ENCODE measurements around the gene MGMT. TPM values are rescaled to one million over a fixed set of nuclear protein-coding genes. Genes with fewer than 3 reads are reported as not detected.

The MGMT gene
- polyA plus RNA-seq, 4 donors = 9.8 to 22.4 (median 17.9) TPM

DNA sequence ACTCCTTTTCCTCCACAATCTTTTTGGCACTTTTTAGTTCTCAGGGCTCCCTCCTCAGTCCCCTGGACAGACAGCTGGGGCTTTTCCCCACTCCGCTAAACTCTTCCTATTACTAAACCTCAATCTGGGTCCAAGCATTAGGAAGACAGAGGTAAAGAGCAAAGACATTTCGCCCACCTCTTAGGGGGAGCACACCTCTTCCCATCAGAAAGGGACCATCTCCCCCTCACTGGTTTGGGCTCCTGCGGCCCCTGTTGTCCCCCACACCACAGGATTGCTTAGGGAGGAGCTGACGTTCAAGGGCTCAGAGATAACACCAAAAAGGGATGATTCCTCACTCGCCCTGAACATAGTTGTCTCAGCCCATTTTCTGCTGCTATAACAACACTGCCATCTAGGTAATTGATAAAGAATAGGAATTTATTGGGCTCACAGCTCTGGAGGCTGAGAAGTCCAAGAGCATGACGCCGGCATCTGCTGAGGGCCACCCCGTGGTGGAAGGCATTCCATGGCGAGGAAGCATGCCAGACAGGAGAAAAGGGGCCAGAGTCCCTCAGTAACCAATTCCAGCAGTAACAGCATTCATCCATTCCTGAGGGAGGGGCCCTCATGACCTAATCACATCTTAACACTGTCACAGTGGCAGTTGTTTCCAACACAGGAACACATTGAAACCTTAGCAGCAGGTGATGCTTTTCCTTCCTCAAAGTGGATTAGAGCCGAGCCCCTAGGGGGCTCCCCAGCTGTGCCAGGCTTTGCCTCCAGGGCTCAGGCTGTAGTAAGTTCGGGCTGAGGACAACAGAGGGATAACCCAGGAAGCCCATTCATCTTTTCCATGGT, 287.4 kb downstream of the MGMT start:
- Histone ChIP-seq H3K4me3 (ENCODE audit: low read depth in 1 of 3, low read length in 3 of 3) (no peak overlapping the region), H3K9me3 (ENCODE audit: control insufficient read depth in 2 of 2, insufficient read depth in 1 of 2, low read depth in 1 of 2, low read length in 1 of 2) (peaks cover 0 to 12% of the 10 kb centered on the region in 2 donors), H3K27me3 (ENCODE audit: control insufficient read depth in 3 of 3, insufficient read depth in 3 of 3, low read length in 3 of 3) (no peaks in the 10 kb centered on the region), H3K36me3 (ENCODE audit: control insufficient read depth in 3 of 3, insufficient read depth in 2 of 3, low read depth in 1 of 3, low read length in 3 of 3) (peaks cover 0 to 8% (median 0%) of the 10 kb centered on the region in 3 donors), H3K4me1 (ENCODE audit: control insufficient read depth in 3 of 3, insufficient read depth in 2 of 3, low read depth in 1 of 3, low read length in 2 of 3) (no peaks in the 10 kb centered on the region), H3K27ac (ENCODE audit: low read depth in 1 of 3, low read length in 2 of 3) (no peak overlapping the region)
- FAIRE-seq = no peak
- no peak for DNase-seq
- 80 to 88% (median 81%) methylated on average over 11 of the region's 11 CpGs for WGBS, 3 donors

DNA sequence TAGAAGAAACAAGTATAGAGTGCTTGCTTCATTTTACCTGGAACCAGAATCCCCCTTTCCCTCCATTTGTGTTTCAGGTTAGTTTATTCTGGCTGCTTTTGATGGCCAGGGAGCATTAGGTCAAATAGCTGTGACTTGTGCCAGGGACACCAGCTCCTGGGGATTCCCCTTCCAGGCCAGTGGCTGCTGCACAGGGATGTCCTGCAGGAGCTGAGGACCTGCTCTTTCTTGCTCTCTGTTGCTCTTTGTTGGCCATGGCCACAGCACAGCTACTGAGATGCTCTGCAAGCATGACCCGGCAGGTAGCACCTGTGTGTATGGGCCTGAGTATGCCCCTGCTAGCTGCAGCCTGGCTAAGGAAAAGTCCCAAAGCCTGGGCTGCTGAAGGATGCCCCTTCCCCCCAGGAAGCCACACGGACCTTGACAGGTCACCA, 288.1 kb downstream of the MGMT start:
- 79 to 97% (median 88%) methylated on average over 2 of the region's 2 CpGs for WGBS, 3 donors
- Histone ChIP-seq H3K4me3 (ENCODE audit: low read depth in 1 of 3, low read length in 3 of 3) (no peak overlapping the region), H3K36me3 (ENCODE audit: control insufficient read depth in 3 of 3, insufficient read depth in 2 of 3, low read depth in 1 of 3, low read length in 3 of 3) (peaks cover 0 to 15% (median 0%) of the 10 kb centered on the region in 3 donors), H3K4me1 (ENCODE audit: control insufficient read depth in 3 of 3, insufficient read depth in 2 of 3, low read depth in 1 of 3, low read length in 2 of 3) (no peaks in the 10 kb centered on the region), H3K9me3 (ENCODE audit: control insufficient read depth in 2 of 2, insufficient read depth in 1 of 2, low read depth in 1 of 2, low read length in 1 of 2) (peaks cover 0 to 12% of the 10 kb centered on the region in 2 donors), H3K27me3 (ENCODE audit: control insufficient read depth in 3 of 3, insufficient read depth in 3 of 3, low read length in 3 of 3) (no peaks in the 10 kb centered on the region), H3K27ac (ENCODE audit: low read depth in 1 of 3, low read length in 2 of 3) (no peak overlapping the region)
- no peak for FAIRE-seq
- no peak for DNase-seq

DNA sequence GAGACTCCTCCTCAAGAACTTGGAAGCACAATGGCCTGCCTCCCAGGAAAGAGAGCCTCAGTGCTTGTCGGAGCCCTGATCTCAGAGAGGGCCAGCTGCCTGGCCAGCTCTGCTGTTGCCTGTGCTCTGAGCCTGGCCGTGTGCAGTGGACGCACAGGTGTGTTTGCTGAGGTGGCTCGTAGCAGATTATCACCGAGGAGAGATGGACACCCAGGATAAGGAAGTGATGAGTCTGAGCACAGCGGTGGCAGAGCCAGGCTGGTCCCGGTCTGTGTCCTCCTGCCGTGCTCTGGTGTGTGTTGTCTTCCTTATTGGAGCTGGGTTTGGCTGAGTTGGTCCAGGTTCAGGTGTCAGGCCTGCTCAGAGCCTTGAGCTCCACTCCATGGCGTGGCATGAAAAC, 288.6 kb downstream of the MGMT start:
- Histone ChIP-seq H3K27ac (ENCODE audit: low read depth in 1 of 3, low read length in 2 of 3) (no peak overlapping the region), H3K36me3 (ENCODE audit: control insufficient read depth in 3 of 3, insufficient read depth in 2 of 3, low read depth in 1 of 3, low read length in 3 of 3) (peaks cover 0 to 18% (median 0%) of the 10 kb centered on the region in 3 donors), H3K9me3 (ENCODE audit: control insufficient read depth in 2 of 2, insufficient read depth in 1 of 2, low read depth in 1 of 2, low read length in 1 of 2) (peaks cover 0 to 12% of the 10 kb centered on the region in 2 donors), H3K27me3 (ENCODE audit: control insufficient read depth in 3 of 3, insufficient read depth in 3 of 3, low read length in 3 of 3) (no peaks in the 10 kb centered on the region), H3K4me3 (ENCODE audit: low read depth in 1 of 3, low read length in 3 of 3) (no peak overlapping the region), H3K4me1 (ENCODE audit: control insufficient read depth in 3 of 3, insufficient read depth in 2 of 3, low read depth in 1 of 3, low read length in 2 of 3) (no peaks in the 10 kb centered on the region)
- FAIRE-seq (no peak), DNase-seq (no peak)
- WGBS, 3 donors = 82 to 91% (median 90%) methylated on average over 9 of the region's 9 CpGs

DNA sequence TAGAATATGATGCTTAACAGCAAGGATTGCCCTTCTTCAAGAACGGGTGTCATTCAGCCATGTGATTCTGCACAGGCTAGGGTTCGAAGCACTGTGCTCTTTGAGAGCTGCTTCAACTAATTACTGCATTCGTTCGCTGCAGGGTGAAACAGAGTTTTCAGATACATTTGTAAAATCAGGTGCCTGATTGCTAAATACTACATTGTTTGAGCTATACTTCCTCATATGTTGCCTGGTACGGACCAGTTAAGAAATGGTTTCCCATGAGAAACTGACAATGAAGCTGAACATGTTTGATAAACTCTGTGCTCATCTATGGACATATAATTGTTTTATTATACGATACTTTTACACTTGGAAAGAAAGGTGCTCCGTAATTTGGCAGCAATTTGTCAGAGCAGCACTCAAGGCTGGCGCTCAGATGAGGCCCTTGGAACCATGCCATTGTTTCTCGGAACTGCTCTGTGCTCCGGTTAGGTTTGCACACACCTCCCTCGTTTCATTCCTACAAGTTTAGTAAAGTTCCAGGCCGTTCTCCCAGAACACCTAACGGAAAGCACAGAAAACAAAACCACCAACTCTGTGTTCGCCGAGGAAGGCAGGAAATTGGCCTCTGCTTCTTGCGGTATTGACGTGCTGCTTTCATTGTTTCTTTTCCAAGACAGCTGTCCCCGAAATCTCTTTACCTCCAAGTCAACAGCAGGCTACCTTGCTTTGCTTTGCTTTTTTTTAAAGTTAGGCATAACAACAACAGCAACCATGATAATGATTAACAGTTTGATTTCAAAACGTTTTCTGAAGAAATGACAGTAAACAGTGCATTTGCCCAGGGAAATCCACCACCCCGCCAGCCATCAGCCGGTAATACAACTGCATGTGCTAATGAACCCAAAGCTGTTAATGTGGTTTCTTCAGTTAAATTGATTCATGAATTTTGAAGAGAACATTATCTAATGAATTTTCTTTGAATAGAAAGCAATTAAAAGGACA, 290.2 kb downstream of the MGMT start:
- DNase-seq (no peak), FAIRE-seq (no peak)
- Histone ChIP-seq H3K27me3 (ENCODE audit: control insufficient read depth in 3 of 3, insufficient read depth in 3 of 3, low read length in 3 of 3) (no peaks in the 10 kb centered on the region), H3K36me3 (ENCODE audit: control insufficient read depth in 3 of 3, insufficient read depth in 2 of 3, low read depth in 1 of 3, low read length in 3 of 3) (peaks cover 0 to 26% (median 0%) of the 10 kb centered on the region in 3 donors), H3K4me1 (ENCODE audit: control insufficient read depth in 3 of 3, insufficient read depth in 2 of 3, low read depth in 1 of 3, low read length in 2 of 3) (no peaks in the 10 kb centered on the region), H3K4me3 (ENCODE audit: low read depth in 1 of 3, low read length in 3 of 3) (no peak overlapping the region), H3K9me3 (ENCODE audit: control insufficient read depth in 2 of 2, insufficient read depth in 1 of 2, low read depth in 1 of 2, low read length in 1 of 2) (peaks cover 0 to 12% of the 10 kb centered on the region in 2 donors), H3K27ac (ENCODE audit: low read depth in 1 of 3, low read length in 2 of 3) (no peak overlapping the region)
- 62 to 76% (median 74%) methylated on average over 21 of the region's 21 CpGs for WGBS, 3 donors

DNA sequence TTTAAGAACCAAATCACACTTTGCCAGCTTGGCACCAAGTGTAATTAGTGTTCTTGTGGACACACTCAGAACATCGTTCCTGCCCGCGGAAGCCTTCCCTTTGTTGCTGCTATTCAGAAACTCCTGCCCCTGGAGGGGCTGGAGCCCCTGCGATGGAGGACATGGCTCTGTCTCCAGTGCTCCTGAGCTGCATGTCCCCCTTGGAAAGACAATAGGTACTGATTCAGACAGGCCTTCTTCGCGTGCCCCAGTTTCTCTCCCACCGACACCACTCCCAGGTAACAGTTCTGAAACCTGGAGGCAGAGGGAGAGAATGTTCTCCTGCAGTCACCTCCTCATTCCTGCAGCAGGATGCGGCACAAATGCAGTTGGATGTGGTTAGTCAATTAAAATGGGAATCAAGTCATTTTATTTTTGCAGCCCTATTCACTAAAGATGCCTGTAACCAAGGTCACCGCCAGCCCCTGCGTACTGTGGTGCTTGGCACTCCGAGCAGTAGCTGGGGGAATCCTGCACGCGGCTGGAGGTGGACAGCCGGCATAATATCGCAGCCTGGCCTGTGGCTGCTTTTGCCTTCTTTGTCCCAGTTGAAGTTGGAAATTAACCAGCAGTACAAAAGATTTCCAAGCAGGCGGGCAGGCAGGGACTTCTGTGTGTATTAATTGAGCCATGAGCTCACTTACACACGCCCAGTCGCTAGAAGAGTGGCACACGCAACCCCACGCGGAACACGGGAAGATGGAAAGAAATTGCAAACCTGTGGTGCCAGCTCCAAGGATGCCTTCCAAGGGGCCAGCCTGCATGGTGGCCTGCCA, 291.4 kb downstream of the MGMT start:
- H3K4me1 ChIP-seq (ENCODE audit: control insufficient read depth in 3 of 3, insufficient read depth in 2 of 3, low read depth in 1 of 3, low read length in 2 of 3) = no peaks in the 10 kb centered on the region
- H3K9me3 ChIP-seq (ENCODE audit: control insufficient read depth in 2 of 2, insufficient read depth in 1 of 2, low read depth in 1 of 2, low read length in 1 of 2) = peaks cover 0 to 12% of the 10 kb centered on the region in 2 donors
- no peak for DNase-seq
- 94 to 97% (median 96%) methylated on average over 22 of the region's 22 CpGs for WGBS, 3 donors
- H3K36me3 ChIP-seq (ENCODE audit: control insufficient read depth in 3 of 3, insufficient read depth in 2 of 3, low read depth in 1 of 3, low read length in 3 of 3) = peaks cover 0 to 26% (median 0%) of the 10 kb centered on the region in 3 donors
- FAIRE-seq = no peak
- no peak overlapping the region for H3K4me3 ChIP-seq (ENCODE audit: low read depth in 1 of 3, low read length in 3 of 3)
- H3K27me3 ChIP-seq (ENCODE audit: control insufficient read depth in 3 of 3, insufficient read depth in 3 of 3, low read length in 3 of 3) = no peaks in the 10 kb centered on the region
- H3K27ac ChIP-seq (ENCODE audit: low read depth in 1 of 3, low read length in 2 of 3) = no peak overlapping the region

DNA sequence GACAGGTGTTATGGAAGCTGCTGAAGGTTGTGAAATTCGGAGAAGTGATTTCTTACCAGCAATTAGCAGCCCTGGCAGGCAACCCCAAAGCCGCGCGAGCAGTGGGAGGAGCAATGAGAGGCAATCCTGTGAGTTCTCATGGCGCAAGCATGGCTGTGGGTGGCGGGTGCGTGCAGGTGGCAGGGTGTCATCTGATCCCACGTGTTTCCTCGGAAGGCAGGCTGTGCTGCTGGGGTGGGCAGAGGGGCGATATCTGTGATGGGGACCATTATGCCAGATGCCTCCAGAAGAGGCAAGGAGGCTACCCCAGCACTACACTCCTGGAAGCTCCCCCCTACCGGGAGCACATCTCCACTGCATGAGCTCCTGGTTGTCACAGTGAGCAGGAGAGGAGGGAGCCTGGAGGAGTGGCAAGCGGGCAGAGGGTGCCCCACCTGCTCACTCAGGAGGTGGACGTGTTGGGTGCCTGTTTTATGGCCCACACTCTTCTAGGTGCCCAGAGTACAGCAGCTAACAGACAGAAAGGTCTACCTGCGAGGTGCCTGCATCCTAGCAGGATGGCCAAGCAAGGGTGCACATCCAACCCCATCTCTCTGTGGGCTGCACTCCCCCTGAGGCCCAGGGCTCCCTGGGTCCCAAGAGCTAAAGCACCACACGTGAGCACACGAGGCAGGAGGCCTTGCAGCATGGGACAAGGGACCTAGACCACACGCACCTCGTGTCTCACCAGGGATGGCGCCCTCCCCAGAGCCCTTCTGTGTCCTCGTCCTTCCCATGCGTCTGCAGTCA, 292.4 kb downstream of the MGMT start:
- 94 to 95% (median 94%) methylated on average over 21 of the region's 21 CpGs for WGBS, 3 donors
- no peak for FAIRE-seq
- Histone ChIP-seq H3K27me3 (ENCODE audit: control insufficient read depth in 3 of 3, insufficient read depth in 3 of 3, low read length in 3 of 3) (no peaks in the 10 kb centered on the region), H3K36me3 (ENCODE audit: control insufficient read depth in 3 of 3, insufficient read depth in 2 of 3, low read depth in 1 of 3, low read length in 3 of 3) (peaks cover 0 to 26% (median 0%) of the 10 kb centered on the region in 3 donors), H3K27ac (ENCODE audit: low read depth in 1 of 3, low read length in 2 of 3) (no peak overlapping the region), H3K4me3 (ENCODE audit: low read depth in 1 of 3, low read length in 3 of 3) (no peak overlapping the region), H3K4me1 (ENCODE audit: control insufficient read depth in 3 of 3, insufficient read depth in 2 of 3, low read depth in 1 of 3, low read length in 2 of 3) (no peaks in the 10 kb centered on the region), H3K9me3 (ENCODE audit: control insufficient read depth in 2 of 2, insufficient read depth in 1 of 2, low read depth in 1 of 2, low read length in 1 of 2) (peaks cover 0 to 5% of the 10 kb centered on the region in 2 donors)
- no peak for DNase-seq

DNA sequence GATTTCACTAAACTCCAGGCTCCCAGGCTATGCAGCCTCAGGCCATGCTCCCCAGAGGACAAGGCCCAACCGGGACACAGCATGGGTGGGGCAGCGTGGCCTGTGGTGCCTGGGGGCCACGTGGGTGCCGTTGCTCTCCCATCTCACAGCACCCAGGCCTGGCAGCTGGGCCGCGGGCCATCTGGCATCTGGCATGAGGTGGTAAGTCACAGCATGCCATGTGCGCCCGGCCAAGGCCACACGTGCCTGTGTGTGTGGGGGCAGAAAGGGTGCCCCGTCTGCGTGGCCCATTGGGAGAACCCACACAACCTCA, 292.9 kb downstream of the MGMT start:
- no peak for FAIRE-seq
- 94 to 96% (median 96%) methylated on average over 11 of the region's 11 CpGs for WGBS, 3 donors

More for the DNA sequence above, 292.9 kb downstream of the MGMT start:
- no peaks in the 10 kb centered on the region for H3K27me3 ChIP-seq (ENCODE audit: control insufficient read depth in 3 of 3, insufficient read depth in 3 of 3, low read length in 3 of 3)
- no peak overlapping the region for H3K27ac ChIP-seq (ENCODE audit: low read depth in 1 of 3, low read length in 2 of 3)
- H3K36me3 ChIP-seq (ENCODE audit: control insufficient read depth in 3 of 3, insufficient read depth in 2 of 3, low read depth in 1 of 3, low read length in 3 of 3) = peaks cover 0 to 26% (median 0%) of the 10 kb centered on the region in 3 donors
- H3K4me1 ChIP-seq (ENCODE audit: control insufficient read depth in 3 of 3, insufficient read depth in 2 of 3, low read depth in 1 of 3, low read length in 2 of 3) = no peaks in the 10 kb centered on the region
- no peak overlapping the region for H3K4me3 ChIP-seq (ENCODE audit: low read depth in 1 of 3, low read length in 3 of 3)
- no peak for DNase-seq
- H3K9me3 ChIP-seq (ENCODE audit: control insufficient read depth in 2 of 2, insufficient read depth in 1 of 2, low read depth in 1 of 2, low read length in 1 of 2) = no peaks in the 10 kb centered on the region
